Stimulated activated CD4-positive, alpha-beta T cell treated with anti-CD3 and anti-CD28 coated beads, TNF-alpha, amount 100 ng/mL, for 1 hour (primary cell): Measurements from ENCODE around the gene KAZALD1.
"Not testable (repeated sequence)": the region's sequence is repeated elsewhere in the genome, so short reads cannot be mapped to it uniquely, and the experiment has no call there.

Experiments used
- DNase-seq, 3 donors: peaks; one replicate each; pipeline ENCODE4 v3.0.0-alpha.2; 2020; ENCODE audit warnings: low read depth in 3 of 3, low spot score in 1 of 3

Gene KAZALD1

DNA sequence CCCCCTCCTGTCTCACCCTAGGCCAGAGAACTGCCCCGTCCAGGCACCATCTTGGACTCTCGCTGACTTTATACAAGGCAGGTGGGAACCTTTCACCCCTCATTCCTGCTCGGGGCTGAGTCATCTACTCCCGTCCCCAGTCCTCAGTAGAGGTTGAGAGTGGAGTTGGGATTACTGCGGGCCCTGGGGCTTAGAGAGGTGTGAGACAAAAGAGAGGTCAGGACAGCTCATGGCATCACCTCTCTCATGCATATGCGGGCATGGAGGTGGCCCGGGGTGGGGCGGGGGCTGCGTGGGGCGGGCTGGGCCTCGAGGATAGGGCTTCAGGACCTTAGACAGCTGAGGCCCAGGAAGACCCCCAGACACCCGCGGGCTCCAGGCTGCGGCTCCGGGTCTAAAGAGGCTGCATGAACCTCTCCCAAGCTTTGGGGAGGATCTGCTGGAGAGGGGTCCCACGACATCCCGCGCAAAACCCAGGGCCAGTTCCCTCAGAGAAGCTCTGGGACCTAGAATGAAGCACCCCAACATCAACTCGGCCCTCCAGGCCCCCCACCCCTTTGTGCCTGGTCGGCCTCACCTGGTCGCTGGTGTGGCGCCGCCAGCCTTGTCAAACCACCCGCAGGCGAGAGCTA is 31.2 kb upstream of the KAZALD1 start:
- DNase-seq = no peak

DNA sequence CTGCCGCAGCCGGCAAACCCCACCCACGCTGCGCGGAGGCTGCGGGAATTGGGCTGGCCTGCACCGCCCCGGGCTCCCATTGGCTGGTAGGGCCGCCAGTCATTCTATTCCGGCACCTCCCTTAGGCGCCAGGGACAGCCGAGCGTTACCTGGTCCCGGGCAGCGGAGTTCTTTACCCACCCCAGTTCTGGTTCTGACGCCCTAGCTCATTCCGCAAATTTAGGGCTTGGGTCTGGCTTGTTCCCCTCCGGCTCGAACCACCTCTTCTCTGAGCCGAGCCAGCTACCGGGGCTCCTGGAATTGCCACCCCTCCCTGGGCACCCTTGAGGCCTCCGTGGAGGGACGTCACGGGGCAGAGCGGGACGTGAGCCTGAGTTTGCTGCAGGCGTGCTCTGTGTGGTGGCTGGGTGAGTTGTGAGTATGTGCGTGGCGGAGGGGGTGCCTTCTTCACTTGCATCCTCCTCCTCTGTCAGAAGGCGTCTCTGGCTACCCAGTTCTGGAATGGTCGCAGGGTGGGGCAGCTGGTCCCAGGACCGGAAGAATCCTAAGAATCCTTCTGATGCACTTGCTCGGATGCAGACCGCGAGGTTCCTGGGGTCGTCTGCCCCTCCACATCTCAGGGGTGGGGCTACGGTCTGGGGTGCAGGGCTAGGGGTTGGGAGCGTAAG is 30.5 kb upstream of the KAZALD1 start, which contains the start of the genes PDZD7 and SFXN3:
TSS of gene PDZD7 (minus strand) at position 2 of the 668 bp plus-strand sequence. CDS start 910 bp downstream, outside the sequence.
TSS of gene SFXN3 (plus strand) at position 107 of the 668 bp plus-strand sequence. CDS start 3,461 bp downstream, outside the sequence.
- peak; percentile 90 to 97 (median 93) for DNase-seq

DNA sequence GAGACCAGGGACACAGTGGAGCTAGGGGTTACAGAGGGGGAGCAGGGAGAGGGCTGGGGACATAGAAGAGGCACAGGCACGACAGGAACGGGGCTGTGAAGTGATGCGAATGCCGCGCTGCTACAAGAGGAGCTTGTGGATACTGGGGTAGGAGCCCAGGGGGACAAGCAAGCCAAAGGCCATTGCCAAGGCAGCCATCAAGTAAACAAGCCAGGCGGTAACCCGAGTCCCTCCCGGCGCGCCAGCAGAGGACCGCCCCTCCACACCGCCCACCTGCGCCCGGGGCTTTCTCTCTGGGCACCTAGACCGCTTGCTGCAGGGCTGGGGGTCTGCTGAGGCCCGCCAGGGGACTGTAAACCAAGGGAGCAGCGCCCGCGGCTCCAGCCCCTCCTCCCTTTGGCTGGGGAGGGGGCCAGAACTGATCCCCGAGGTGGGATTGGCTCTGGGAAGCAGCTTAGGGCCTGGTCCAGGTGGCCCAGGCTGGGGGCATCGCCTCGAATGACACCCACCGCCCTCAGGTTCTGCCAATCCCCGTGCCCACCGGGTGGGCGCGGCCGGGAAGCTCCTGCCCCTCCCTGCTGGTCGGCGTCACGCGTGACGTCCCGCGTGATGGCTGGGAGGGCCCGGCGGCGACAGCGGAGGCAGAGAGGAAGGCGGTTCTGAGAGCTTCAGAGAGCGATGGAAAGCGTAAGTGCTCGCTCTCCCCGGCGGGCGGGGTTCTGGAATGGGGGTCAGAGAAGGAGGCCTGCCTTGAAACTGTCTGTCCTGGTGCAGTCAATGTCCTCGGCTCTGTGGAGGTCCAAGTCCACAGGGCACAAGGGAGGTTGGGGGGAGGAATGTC is 29.8 kb upstream of the KAZALD1 start:
- peak; percentile 37 to 53 (median 53) for DNase-seq

DNA sequence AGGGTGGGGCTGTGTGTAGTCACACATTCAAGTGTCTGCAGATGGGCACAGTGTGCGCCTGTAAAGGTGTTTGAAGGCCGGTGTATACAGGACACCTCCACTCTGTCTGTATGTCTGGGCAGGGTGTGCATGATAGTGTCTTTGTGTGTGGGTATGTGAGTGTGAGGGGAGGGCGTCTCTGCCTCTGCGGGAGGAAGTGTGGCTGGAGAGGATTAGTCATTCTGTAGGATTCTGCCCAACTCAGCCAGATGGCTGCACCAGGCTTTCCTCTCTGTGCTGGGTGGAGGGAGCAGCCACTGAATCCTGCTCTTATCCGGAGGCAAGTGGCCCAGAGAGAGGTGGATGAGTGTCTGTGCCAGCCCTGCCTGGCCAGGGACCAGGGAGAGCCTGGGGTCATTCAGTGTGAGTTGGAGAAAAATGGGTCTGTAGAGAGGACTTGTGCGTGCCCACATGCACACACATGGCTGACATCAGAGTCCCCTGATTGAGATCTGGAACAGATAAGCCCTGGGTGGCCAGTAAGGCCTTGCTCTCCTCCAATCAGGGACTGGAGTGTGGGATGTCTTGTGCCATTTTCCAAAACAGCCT is 29.1 kb upstream of the KAZALD1 start:
- peak in 2 of 3 donors; percentile 34 to 45 for DNase-seq

DNA sequence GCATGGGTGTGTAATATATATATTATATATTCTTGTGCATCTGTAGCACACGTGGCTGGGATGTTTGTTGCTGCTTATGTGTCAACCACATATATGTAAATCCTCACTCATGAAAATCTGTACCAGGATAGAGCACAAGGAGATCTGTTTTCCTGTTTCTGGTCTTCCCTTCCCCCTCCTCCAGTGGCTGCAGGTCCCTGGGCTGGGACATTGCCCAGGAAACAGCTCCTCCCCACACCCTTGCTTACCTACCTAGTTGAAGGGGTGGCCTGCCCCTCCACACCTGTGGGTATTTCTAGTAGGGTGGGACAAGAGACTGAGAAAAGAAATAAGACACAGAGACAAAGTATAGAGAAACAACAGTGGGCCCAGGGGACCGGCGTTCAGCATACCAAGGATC is 28.5 kb upstream of the KAZALD1 start:
- DNase-seq = no peak

DNA sequence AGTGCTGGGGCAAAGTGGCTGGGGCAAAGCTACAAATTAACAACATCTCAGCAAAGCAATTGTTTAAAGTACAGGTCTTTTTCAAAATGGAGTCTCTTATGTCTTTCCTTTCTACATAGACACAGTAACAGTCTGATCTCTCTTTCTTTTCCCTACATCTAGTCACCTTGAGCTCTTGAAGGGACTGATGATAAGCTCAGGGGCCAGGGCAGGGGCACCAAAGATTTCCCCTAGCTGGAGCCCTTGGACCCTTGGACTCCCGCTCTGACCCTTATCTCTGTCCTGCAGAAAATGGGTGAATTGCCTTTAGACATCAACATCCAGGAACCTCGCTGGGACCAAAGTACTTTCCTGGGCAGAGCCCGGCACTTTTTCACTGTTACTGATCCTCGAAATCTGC is 27.4 kb upstream of the KAZALD1 start:
- DNase-seq = not testable (repeated sequence)

DNA sequence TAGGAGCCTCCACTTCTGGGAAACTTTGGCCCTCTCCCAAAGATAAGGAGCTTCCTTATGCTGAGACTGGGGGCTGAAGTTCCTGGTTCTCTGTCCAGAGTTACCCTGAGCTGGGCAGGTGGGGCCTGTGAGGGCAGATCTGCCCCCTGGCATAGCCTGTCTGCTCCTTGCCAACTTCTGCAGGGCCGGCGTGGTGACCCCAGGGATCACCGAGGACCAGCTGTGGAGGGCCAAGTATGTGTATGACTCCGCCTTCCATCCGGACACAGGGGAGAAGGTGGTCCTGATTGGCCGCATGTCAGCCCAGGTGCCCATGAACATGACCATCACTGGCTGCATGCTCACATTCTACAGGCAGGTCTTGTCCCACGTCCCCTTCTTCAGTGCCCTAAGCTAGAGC is 26.5 kb upstream of the KAZALD1 start:
- DNase-seq = no peak

DNA sequence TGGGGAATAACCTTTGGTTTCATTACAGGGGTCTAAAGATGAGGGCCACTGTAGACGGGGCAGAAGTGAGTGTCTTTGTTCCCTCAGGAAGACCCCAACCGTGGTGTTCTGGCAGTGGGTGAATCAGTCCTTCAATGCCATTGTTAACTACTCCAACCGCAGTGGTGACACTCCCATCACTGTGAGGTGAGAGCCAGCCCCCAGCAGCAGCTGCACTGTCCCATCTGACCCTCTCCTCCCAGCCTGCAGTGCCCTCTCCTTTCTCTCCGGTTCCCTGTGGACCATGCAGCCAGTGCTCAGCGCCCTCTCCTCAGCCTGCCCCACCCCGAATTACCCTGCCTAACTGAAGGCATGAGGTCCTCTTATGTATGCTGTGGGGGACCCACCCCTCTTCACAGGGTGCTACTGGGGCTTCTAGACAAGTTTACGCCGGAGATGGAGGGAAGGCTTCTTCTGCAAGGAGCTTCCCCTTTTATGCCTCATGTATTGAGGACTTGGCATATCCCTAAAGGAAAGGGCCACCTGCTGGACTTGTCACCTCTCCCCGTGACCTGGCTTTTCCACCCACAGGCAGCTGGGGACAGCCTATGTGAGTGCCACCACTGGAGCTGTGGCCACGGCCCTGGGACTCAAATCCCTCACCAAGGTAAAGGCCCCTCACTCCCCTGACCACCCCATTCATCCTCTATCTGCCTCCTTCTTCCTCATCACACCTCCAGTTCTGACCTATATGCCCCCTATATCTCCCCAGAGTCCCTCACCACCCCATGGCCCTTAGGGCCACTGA is 25.7 kb upstream of the KAZALD1 start:
- DNase-seq = no peak

DNA sequence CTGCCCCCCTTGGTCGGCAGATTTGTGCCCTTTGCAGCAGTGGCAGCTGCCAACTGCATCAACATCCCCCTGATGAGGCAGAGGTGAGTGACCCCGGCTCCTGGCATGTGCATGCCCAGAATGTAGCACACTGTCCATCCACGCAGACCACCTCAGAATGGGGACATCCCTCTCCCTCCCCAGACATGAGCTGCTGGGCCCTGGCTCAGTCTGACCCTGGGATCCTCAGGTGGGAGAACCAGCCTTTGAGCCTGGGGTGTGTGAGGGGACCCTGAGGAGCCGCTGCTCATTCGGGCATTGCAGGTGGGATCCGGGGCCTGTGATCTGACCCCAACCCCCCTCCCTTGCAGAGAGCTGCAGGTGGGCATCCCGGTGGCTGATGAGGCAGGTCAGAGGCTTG is 25.1 kb upstream of the KAZALD1 start:
- DNase-seq = no peak

DNA sequence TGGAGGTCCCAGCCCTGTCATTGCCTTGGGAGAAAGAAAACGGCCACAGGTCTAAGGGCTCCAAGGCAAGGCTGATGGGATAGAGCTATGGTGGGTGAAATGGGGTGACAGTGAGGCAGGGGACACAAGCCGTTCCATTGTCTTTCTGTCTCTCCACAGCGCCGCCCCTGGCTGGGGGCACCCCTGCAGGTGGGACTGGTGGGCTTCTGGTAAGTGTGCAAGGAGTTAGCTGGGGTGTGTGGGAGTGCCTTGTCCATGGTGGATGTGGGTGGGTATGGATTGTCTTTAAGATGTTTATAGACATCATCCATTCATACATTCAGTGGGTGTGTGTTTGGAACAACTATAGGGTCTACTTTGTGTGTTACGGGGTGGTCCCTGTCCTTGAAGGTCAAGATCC is 23.3 kb upstream of the KAZALD1 start:
- DNase-seq = no peak

DNA sequence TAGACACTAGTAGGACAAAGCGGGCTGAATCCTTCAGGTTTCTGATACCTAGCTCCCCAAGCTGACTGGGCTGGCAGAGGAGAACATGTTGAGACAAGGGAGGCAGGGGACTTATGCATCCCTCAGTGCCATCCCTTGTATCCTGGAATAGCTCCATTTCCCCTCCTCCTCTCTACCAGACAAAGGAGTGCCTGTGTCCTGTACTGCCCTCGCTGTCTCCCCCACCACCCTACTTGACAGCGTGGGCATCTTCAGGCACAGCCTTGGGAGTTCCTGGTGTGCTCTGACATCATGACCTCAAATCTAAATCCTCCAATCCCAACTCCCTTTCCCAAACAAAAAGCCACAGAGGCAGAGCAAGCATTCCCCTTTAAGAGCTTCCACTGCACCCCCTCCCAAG is 21.7 kb upstream of the KAZALD1 start:
- DNase-seq = no peak

DNA sequence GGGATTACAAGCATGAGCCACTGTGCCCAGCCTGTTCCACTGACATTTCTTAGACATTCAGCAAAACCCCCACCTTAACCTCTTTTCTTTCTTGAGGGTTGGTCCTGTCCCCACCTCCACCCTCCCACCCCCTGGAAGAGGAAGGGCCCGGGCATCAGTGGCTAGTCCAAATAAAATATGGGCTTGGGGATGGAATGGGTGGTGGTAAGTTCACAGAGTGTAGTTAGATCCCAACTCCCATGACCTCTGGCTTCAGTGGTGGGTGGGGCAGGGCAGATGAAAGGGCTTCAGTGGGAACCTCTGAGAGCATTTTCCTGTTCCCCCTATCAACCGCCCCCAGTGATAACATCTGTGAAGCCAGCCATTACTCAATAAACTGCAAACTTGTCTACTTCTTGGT is 20.9 kb upstream of the KAZALD1 start:
- no peak for DNase-seq

DNA sequence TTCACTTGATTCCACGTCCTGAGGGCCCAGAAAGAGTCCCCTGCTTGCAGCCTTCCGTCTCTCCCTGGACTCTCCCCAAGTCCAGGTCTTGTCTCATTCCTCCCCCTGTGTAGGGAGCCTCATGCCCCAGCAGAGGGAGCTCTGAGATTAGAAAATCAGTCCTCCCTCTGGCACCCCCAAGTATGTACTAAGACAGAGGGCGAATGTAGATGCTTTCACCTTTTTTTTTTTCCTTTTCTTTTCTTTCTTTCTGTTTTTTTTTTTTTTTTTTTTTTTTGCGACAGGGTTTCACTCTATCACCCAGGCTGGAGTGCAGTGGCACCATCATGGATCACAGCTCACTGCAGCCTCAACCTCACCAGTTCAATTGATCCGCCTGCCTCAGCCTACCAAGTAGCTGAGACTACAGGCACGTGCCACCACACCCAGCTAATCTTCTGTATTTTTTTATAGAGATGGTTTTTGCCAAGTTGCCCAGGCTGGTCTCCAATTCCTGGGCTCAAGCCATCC is 20.5 kb upstream of the KAZALD1 start:
- peak; percentile 38 to 54 (median 46) for DNase-seq

DNA sequence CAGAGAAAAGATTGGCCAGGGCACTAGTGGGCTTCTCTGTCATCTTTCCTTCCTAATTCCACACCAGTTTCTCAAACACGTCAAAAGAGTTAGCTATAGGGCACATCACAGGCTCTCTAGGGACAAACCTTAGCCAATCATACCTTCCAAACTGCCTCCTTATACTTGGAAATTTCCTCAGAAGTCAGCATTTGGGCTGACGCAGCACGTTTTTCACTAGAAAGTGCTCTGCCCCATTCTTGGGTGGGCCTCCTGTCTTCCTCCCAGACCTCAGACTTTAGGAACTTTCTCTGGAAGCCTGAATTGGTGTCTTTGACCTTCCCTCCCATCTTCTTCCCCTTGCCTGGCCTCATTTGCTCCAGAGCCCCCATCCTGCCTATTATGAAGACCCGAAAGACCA is 19.7 kb upstream of the KAZALD1 start:
- no peak for DNase-seq

DNA sequence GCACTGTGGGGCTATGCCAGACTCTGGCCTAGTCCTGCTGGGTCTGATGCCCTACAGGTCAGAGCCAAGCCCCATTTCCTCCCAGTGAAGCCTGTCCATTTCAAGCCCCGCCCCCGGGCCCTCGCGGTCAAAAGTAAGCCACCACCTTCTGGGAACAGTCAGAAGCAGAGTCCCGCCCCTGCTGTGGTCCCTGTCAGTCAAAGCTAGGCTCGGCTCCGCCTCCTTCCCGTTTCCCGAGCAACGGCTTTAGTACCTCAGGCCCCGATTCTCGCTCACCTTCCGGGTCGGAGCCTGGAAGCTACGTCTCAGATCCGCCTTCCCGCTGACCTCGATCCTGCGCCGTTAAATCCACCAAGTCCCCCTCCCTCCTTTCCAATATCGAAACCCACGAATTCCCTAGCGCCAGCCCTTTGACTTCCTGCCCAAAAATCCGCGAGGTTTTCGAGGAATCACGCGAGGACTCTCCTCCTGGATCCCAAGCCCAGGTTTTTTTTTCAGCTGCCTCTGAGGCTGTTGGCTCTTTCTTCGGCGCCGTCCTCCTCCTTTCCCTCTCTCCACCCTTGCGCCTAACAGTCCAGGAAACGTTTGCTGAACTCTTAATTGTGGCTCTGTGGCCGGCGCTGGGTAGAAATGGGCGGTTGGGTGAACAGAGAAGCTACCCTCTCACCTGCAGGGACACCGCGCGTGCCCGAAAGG is 19.0 kb upstream of the KAZALD1 start:
- DNase-seq = peak; percentile 42 to 79 (median 55)

DNA sequence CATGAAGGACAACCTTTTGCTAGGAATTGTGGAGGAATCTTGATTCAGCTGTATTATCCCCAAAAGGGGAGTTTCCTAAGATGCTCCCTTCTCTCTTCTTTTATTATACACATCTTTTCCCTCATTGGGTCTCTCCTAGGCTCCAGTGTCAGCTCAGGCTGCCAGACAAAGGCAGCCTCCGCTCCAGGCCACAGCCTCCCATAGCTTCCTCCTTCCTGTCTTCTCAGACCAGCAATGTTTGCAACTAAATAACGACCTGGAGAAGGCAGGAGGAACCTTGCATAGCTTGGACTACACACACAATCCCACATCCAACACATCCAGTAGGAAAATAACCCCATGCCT is 18.5 kb upstream of the KAZALD1 start:
- no peak for DNase-seq

DNA sequence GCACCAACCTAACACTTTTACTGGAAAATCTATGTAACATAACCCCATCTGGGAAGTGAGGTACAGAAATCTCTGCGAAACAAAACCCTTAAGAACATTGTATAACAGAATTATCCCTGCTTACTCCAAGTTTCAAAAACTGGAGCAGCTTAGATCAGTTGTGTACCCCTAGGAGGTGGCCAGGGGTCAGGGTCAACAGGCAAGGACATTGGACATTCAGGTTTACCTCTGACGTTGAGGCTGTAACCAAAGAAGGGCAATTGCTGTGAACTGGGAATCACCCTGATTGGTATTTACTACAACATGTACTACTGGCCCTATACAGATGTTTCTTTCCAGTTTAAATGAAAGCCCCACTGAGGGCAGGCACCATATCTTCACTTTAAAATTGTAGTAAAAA is 17.7 kb upstream of the KAZALD1 start:
- no peak for DNase-seq

DNA sequence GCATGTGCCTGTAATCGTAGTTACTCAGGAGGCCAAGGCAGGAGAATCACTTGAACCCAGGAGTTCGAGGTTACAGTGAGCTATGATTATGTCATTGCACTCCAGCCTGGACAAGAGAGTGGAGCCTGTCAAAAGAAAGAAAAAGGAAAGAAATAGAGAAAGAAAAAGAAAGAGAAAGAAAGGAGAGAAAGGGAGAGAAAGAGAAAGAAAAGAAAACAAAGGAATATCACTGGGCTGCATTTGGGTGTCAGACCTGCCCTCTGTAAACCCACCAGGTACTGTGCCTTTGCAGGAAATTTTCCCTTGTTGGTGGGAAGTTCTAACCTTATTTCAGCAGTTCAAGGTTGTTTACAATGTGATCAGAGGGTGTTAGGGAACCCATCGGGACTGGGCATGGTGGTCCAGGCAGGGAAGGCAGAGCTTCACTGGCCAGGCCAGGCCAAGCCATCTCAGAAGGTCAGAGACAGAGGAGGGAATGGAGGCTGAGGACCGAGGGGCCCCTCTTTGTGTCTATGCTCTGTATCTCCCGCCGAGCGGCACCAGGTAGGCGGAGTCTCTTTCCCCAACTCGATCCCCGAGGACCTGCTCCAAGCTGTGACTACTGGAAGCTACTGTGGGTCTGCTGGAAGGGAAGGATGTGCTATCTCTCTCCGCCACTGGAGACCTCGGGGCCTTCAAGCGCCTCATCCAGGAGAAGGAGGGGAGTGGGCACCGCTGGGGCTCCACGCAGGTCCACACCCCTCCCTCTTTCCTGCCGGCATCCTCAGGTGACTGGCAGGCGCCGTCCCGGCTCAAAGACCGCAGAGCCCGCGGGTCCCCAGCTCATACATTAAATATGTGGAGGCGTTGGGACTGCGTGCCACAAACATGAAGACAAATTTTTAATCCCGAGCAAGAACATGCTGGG is 15.2 kb upstream of the KAZALD1 start:
- no peak for DNase-seq

DNA sequence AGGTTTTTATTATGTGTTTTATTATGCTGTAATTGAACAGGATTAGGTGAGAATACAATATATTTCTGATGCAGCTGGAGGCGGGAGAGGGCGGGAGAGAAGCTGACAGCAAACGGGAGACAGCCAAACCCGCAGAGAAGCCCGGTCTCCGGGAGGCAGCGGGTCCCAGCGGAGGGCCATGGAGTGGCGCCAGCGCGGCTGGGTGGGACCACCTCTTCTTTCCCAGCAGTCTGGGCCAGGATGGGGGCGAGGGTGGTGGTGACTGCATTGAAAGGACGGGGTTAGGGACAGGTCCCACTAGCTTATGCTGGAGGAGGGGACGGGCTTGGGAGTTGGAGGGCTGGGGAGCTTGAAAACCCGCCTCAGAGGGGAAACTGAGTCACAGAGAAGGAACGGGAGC is 14.5 kb upstream of the KAZALD1 start:
- no peak for DNase-seq
